ENCODE measurements around the gene ABCB9.

DNA sequence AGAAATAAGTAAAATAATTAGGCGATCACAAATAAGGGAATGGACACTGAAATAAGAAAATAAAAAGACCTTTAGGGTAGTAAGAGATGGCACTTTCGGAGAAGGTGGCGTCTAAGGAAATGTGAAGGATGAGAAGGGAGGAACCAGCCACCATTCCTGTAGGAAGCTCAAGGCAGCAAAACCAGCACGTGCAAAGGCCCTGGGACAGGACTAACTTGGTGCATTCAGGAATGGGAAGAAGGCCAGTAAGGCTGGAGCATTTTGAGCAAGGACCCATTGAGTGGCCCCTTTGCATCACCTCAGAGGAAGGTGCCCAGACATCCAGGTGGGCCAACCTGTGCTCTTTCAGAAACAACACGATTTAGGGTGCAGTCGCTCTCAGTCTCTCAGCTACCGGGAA lies 69.6 kb downstream of the ABCB9 start:
- TF ChIP-seq, protein P1, sequence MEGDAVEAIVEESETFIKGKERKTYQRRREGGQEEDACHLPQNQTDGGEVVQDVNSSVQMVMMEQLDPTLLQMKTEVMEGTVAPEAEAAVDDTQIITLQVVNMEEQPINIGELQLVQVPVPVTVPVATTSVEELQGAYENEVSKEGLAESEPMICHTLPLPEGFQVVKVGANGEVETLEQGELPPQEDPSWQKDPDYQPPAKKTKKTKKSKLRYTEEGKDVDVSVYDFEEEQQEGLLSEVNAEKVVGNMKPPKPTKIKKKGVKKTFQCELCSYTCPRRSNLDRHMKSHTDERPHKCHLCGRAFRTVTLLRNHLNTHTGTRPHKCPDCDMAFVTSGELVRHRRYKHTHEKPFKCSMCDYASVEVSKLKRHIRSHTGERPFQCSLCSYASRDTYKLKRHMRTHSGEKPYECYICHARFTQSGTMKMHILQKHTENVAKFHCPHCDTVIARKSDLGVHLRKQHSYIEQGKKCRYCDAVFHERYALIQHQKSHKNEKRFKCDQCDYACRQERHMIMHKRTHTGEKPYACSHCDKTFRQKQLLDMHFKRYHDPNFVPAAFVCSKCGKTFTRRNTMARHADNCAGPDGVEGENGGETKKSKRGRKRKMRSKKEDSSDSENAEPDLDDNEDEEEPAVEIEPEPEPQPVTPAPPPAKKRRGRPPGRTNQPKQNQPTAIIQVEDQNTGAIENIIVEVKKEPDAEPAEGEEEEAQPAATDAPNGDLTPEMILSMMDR (IDR thresholded peaks at IDR 0.05), result no peak
- no peak for TF ChIP-seq POLR2A (IDR thresholded peaks at IDR 0.05)
